SIG-M5 treated with dmso at 0.1 percent for 504 hours (cell line): ENCODE measurements around the gene ITGB5.

Experiments
- DNase-seq: peaks from one replicate; lab custom pipeline; 2025; ENCODE audit not compliant: unreplicated experiment; lab: John Stamatoyannopoulos, UW

ITGB5 gene

DNA sequence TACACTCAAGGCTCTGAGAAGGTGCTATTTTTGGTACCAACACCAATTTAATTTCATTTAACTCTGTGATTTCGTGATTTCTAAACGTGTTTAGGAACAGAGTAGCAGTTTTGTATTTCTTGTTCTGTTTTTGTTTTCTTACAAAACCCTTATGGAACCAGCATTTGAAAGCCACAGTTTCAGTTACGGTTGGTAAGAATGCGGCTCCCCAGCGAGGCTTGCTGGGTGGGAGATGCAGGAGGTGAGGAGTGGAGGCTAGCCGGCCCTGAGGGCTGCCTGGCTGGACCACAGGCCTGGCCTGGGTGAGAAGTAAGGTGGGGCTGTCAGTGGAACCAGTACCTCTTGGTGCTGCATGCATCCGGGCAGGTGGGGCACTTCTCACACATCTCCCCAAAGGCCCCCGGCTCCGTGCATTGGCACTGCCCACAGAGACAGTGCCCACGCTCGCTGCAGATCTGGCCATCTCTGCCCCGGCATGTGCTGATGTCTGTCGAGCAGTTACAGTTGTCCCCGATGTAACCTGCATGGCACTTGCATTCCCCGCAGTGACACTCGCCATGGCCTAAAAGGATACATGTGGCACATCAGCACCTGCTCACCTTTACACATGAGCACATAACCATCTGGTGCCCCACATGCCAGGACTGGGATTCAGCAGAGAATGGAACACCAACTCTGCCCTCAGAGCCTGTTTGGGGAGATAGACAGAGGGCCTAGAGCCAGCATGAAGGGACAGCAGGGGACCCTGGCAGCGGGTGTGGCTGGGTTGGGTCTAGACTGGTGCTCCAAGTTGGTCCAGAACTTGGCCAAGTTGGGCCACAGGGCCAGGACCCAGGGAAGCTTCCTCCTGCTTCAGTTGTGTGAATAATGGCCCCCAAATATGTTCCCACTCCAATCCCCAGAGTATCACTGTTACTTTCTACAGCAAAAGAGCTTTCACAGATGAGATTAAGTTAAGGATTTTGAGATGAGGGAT lies 113.5 kb downstream of the ITGB5 start:
- no peak for DNase-seq

DNA sequence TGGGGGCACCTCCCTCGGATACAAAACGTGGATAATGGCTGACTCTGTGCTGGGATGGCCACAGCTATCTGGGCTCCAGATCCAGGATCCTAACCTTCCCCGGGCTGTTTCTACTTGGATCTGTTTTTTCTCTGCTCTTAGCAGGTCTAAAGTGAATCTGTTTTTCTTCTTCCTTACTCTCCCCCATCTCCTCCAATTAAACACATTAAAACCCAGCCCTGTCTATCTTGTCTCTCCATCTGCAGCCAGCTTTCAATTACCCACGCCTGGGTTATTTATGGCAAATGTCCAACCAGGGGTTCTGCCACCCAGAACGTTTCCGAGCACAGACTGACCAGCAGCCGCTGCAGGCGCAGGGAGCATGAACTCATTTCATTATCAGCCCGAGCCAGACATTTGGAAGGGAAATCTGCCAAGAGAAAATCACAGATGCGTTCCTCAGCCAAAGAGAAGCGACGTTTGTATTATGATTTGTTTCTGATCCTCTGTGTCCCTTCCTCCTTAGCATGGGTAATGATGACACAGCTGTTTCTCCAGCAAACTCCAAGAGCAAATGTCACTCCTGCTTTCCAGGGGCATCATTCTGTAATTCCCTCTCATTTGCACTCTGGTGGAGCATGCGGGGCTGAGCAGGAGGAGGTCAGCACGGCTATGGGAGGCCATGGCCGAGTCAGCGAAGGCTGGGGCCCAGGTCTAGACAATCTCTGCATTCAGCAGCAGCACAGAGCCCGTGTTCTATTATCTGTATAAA lies 114.9 kb downstream of the ITGB5 start:
- DNase-seq, result no peak

DNA sequence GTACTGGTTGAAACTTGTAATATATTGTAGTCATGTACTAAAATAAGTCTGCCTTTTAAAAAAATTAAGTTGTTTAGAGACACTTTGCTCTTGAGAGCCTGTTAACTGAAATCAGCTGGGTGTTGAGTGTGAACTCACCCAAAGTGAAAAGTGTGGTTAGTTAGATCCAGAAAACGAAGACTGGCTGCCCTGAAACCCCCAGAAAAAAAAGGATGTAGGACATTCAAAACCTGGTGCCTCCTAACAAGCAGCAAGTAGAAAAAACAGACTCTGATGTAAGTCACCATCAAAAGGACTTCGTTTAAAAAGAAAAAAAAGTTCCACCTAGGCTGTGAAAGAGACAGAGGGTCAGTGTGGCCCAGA lies 116.1 kb downstream of the ITGB5 start:
- DNase-seq, result no peak

DNA sequence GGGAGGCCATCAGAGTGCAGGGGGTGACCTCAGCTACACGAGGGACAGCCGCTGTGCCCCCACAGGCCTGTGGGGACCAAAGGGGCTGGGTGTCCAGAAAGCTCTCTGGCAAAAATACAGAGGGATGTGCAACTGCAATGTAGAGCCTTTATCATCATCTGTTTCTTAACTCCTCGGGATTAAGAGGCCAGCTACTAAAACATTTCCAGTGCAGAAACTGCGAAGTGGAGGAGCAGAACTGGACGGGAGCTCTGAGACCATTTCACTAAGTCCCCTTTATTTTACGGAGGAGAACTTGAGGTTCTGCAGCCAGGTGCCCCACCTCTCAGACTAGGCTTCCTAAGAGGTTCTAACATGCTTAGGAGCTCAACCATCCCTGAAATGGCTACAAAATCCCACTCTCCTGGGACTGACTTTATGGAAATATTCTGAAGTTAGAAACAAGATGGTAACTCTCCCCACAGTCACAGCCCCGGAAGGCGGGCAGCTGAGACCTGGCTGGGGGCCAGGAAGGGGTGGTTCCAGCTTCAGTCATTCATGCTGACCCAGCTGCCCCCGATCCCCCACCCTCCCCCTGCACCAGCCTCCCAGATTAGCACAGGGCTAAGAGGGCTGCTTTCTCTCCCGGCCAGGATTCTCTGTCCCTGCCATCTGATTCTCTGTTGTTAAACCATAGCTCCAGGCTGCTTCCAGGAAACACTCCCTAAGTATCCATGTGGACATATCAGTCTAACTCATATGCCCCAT lies 116.7 kb downstream of the ITGB5 start:
- no peak for DNase-seq

DNA sequence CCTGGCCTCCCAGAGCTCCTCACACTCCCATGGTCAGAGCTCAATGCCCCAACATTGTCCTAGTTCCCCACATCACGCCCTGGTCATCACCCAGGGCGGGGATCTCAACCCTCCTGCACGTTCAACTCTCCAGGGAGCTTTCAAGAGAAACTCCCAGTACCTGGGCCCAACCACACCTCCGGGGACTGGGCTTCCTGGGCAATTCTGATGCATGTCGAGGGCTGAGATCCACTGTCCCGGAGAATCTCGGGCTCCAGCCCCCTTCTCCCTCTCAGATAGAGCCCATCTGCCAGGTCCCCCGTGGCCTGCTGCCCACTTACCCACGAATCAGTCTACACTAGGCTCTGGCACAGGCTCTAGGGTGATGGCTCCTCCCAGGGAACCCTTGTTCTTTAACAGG lies 117.7 kb downstream of the ITGB5 start:
- no peak for DNase-seq

DNA sequence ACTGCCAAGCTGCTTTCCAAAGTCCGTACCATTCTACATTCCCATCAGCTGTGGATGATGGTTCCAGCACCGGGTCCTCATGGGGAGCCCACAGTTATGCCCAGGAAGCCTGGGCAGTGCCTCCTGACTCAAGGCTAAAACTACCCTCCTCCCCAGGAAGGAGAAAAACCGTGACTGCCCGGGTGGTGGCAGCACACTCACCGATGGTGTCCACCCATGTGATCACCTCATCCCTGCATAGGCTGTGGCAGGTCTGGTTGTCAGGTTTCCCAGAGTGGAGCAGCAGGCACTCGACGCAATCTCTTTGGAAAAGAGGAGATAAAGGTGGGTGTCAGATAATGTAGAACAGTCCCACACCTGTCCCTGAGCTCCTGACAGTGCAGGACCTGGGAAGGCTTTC lies 118.4 kb downstream of the ITGB5 start:
- peak; percentile 42 for DNase-seq

DNA sequence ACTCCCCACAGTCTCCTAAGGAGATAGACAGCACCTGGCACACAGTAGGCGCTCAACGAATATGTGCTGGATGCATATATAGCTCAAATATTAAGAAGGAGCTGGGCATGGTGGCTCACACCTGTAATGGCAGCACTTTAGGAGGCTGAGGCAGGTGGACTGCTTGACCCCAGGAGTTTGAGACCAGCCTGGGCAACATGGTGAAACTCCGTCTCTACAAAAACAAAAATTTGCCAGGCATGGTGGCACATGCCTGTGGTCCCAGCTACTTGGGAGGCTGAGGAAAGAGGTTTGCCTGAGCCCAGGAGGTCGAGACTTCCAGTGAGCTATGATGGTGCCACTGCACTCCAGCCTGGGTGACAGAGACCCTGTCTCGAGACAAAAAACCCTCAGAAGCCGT lies 119.5 kb downstream of the ITGB5 start:
- no peak for DNase-seq

DNA sequence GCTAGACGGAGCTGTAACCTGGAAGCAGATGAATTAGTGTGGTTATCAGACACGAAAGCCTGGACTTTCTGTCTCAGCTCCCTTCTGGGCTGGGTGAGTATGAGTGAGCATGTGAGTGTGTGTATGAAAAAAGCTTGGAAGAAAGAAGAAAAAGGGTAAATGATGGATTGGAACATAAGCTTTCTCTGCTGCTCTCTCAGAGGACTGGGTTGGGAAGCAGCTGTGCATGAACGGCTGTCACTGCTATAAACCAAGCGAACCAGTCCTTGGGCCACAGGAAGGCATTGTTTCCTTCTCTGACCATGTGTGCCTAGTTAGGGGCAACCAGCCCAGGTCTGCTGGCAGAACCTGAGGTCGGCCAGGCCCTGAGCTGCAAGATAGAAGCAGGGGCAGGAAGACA lies 119.9 kb downstream of the ITGB5 start:
- DNase-seq, result no peak

DNA sequence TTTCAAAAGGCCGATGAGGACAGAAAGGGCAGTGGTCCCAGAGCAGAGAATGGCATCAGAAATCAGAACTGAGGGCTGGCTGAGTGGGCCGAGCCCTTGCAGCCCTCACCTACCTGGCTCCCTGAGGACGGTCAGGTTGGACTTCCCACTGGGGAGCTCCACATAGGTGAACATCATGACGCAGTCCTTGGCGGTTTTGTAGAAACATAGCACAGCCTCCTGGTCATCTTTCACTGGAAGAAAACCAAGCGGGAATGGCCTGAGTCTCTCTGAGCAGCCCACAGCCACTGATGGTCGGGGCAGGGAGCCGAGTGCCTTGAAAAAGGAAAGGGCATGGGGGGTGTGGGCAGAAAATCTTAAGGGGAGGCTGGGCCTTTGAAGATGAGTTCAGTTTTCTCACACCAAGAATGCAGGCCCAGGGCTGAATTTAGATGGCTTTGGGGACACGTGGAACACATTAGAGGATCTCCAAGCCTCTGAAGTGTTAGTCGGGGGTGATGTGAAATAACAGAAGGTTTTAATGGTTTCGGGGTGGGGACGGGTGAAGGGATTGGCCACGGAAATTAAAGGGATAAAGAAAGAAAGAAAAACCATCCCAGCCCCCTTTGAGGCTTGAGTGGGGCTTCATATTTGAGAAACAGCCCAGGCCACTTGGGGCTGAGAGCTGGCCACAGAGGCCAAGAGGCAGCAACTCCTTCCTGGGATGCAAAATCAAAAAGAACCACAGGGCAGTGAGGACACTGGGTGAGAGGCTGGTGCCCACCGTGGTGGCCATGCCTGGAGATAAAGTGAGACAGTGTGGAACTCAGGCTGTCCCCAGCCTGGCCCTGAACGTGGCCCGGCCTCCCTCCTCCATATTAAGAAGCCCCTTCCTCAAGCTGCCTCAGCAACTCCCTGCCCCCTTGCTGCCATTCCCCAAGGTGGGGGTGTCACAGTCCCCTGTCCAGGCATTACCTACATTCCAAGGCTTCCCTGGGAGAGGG lies 120.8 kb downstream of the ITGB5 start:
- DNase-seq, result no peak

DNA sequence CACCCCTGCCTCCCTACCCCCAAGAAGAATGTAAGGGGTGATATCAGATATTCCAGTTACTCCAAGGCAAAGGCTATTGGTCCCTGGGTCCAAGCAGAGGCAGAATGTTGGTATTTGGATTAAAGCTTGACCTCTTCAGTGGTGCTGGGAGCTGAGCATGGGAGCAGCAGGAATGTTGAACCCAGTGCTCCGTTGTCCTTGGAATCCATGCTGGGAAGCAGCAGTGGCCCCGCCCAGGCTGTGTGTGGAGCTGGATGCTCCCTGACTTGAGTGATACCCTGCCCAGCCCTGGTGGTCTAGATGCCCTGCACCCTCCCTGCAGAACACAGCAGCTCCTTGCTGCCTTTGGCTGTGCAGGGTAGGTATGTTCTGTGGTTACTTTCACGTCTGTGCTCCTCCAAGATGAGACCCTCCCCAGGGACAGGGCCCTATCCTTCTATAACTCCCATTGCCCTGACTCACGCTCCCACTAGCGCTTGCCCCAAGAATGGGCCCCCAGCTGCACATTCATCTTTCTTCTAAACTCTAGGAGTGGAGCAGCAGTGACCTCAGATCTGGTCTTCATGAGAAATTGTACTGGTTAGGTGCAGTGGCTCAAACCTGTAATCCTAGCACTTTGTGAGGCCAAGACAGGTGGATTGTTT lies 121.8 kb downstream of the ITGB5 start:
- DNase-seq, result no peak

DNA sequence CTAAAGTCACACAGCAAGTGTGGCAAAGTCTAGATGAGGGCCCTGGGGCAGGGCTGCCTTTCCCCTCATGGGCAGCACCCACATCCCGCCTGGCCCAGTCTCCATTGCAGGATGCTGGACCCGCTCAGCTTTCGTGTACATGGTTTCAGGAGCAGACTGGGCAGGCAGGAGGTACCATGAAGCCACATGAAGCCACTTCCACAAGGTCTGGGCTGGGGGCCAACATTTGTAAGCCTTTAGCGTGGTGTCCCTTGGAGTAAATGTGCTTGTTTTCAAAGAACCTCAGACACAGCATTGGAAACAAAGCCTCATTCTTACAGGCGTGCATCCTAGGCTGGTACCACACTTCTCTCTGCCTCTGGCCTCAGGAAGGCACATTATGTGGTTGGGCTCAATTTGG lies 122.4 kb downstream of the ITGB5 start:
- no peak for DNase-seq

DNA sequence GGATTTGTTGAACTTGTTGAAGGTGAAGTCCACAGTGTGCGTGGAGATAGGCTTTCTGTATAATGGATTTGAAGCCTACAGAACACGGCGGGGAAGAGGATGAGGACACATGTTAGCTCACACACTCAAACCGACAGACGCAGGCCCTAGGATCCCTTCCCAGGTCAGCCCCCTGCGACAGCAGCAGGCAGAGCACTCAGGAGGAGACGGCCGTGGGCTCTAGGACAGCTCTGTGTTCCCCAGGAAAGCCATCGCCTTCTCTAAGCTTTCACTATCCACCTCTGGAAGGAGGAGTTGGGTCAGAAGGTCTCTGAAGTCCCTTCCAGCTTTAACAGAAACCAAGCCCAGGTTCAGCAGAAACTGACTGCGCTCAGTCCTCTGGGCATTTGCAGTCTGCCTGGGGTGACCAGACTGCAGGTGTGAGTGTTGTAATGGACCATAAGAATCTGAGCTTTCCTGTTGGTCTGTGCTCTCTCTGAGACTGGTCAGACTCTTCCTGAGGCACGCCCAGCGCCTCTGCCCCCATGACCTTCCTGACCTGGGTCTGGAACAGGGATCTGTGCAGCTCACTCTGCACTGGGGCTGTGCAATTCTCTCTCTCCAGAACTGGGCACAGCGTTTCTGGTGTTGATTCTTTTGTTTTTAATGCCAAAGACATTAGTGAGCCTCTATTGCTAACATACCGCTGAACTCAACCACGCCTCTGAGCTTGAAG lies 123.4 kb downstream of the ITGB5 start:
- DNase-seq, result no peak

DNA sequence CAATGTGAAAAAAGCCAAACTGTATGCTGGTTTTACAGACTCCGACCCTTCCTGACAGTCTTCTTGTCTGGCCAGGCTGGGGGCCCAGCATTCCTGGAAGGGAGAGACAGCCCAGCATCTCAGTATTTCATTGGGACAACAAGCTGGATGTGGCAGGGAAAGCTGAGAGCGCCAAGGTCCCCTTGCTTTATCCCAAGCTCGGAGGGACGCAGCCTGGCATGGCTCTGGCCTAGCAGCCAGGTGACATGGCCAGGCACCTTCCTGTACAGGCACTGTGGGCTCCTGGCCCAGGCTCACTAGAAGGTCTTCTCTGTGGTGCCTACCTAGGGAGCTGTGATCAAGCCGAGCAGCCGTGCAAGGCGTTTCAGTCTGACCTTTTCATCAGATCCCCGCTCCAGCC lies 124.0 kb downstream of the ITGB5 start:
- no peak for DNase-seq

DNA sequence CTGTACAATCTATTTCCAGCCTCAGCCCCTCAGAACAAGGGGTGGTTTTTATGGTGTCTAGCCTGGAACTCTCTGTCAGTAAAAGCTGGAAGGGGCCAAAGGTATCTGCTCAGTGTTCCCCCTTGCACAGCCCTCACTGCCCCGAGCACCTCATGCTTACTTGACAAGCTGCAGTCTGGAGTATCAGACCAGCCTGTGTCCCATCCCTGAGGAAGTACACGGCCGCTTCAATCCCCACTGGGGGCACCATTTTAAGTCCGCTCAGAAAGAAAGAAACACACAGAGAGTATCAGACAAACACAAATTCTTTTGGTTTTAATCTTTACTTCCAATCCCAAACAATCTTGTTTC lies 124.5 kb downstream of the ITGB5 start:
- DNase-seq, result no peak

DNA sequence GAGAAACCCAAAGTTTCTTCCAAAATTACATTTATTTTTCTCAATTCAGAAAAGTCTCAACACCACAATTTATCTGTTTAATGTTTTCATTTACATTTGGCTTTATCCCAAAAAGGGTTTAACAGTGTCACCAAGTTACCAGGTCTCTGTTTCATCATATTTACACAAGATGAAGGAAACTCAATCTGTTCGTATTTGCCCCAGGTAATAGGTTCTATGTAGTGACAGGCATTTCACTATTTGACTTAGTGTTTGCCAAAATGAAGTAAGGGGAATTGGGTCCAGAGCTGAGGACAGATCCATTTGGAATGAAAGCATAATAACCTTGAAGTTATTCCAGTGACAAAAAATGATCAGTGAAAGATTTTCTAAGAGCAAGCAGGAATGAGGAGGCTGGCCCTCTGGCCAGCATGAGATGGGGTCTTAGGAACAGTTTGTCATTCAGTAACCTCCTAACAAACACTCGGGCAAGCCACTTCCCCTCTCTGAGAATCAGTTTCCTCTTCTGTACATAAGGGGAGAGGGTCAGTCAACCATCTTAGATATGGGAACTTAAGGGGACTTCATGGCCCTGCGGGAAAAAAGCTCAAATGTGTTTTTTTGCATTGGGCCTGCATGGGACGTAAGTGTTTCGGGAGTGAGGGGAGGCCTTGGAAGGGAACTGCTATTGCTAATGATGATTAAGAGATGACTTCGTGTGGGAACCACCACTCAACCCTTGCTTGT lies 125.1 kb downstream of the ITGB5 start:
- DNase-seq, result no peak

DNA sequence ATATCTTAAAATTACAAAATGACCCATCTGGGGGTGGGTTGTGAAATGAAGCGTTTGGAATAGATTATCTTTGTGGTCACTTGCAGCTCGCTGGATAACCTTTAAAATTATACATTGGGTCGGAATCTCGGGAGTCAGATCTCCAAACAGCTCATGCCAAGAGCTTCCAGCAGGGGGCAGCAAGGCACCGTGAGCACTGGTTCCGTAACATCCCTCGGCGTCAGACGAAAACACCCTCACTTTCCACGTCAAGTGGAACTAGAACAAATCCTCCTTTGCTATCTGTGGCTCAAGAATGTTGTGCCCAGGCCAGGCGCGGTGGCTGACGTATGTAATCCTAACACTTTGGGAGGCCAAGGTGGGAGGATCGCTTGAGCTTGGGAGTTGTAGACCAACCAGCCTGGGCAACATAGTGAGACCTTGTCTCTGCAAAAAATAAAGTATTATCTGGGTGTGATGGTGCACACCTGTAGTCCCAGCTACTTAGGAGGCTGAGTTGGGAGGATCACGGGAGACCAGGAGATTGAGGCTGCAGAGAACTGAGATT lies 125.8 kb downstream of the ITGB5 start:
- DNase-seq, result peak; percentile 82

DNA sequence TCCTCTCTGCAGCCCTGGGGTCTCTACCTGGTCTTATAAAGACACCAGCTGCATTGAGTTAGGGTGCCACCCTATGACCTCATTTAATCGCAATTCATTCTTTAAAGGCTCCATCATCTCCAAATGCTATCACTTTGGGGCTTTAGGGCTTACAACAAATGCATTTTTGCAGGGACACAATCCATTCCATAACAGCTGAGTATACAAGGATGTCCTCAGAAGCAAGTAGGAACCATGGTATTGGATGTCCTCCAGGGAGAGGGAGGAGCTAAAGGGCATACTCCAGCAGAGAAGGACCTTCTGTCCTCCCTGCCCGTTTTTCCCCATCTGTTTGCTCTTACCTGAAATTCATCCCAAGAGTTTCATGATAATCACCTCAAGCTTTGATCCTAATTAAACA lies 126.6 kb downstream of the ITGB5 start:
- DNase-seq, result no peak

DNA sequence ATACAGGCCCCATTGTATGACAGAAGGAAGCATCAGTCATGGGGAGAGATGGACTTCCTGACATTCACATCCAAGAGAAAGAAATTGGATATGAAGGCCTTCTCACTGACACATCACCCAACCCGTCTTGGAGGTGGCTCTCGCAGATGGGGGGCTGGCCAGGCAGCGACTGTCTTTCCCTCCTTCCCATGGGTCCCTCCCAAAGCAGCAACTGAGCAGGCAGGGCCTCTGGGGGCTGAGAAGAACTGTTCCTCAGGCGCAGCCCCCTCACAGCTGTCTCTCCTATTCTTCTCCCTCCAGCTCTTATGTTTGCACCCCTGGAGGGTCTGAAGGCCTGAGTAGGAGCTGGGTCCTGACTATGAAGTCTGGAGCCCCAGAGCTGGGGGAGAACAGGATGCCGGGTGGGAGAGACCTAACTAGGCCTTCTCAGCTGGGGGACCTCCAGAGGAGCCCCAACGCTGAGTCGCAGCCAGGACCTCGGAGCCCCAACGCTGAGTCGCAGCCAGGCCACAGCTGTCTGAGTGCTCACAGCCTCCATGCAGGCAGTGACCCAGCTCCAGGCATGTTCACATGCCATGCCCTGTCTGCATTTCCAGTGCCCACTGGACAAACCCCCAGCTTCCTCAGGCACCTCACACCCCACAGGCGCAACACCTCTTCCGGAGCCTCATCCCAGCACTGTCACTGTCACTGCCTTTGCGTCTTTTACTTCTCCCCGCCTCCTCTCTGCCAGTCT lies 127.3 kb downstream of the ITGB5 start:
- no peak for DNase-seq
